ENCODE results near the gene EYA4. TPM values are rescaled to one million over a fixed set of nuclear protein-coding genes. Genes with fewer than 3 reads are reported as not detected.

EYA4 gene
- total RNA-seq, 2 experiments from 2014 or later: not detected

GRCh38 chr6:133571681-133572080 is 330.5 kb downstream of the EYA4 start:
- no peaks in the 10 kb centered on the region for H3K4me1 ChIP-seq (ENCODE audit: insufficient read depth, low read length)
- no peak overlapping the region for H3K27ac Mint-ChIP-seq

GRCh38 chr6:133577851-133578250 is 336.7 kb downstream of the EYA4 start:
- DNase-seq (no peak), ATAC-seq (ENCODE audit: poor library complexity) (no peak)
- Histone ChIP-seq H3K27ac (ENCODE audit: low read depth in 1 of 2, low read length in 2 of 2) (no peak overlapping the region), H3K27me3 (ENCODE audit: control insufficient read depth in 1 of 2, insufficient read depth in 2 of 2, low read length in 2 of 2) (no peaks in the 10 kb centered on the region), H3K4me1 (ENCODE audit: insufficient read depth, low read length) (no peaks in the 10 kb centered on the region), H3K4me3 (ENCODE audit: low read length) (no peak overlapping the region), H3K9me3 (ENCODE audit: control insufficient read depth in 1 of 2, insufficient read depth in 1 of 2, low read length in 2 of 2) (no peaks in the 10 kb centered on the region), H3K36me3 (ENCODE audit: insufficient read depth, low read length) (no peaks in the 10 kb centered on the region)
- Mint-ChIP-seq H3K36me3 (ENCODE audit: low read depth) (no peaks in the 10 kb centered on the region), H3K9me3 (no peaks in the 10 kb centered on the region), H3K4me1 (ENCODE audit: low read depth) (no peaks in the 10 kb centered on the region), H3K27me3 (peaks cover 12% of the 10 kb centered on the region), H3K27ac (no peak overlapping the region), H3K4me3 (no peak overlapping the region)
- CTCF ChIA-PET: no interaction called here
- POLR2A ChIA-PET: no interaction called here
- intact Hi-C loops (cut with DNase I, micrococcal nuclease): no loop called here
- TF ChIP-seq CTCF (IDR thresholded peaks at IDR 0.05): no peak

More at GRCh38 chr6:133571681-133572080, 330.5 kb downstream of the EYA4 start:
- Mint-ChIP-seq H3K36me3 (ENCODE audit: low read depth) (no peaks in the 10 kb centered on the region), H3K4me1 (ENCODE audit: low read depth) (peaks cover 11% of the 10 kb centered on the region), H3K27me3 (peaks cover 49% of the 10 kb centered on the region), H3K9me3 (no peaks in the 10 kb centered on the region), H3K4me3 (no peak overlapping the region)
- no peak overlapping the region for H3K27ac ChIP-seq (ENCODE audit: low read depth in 1 of 2, low read length in 2 of 2)
- H3K27me3 ChIP-seq (ENCODE audit: control insufficient read depth in 1 of 2, insufficient read depth in 2 of 2, low read length in 2 of 2): peaks cover 0 to 14% of the 10 kb centered on the region in 2 experiments
- no peak for DNase-seq
- no peaks in the 10 kb centered on the region for H3K9me3 ChIP-seq (ENCODE audit: control insufficient read depth in 1 of 2, insufficient read depth in 1 of 2, low read length in 2 of 2)
- ChIA-PET POLR2A (no interaction called here), CTCF (no interaction called here)
- no peaks in the 10 kb centered on the region for H3K36me3 ChIP-seq (ENCODE audit: insufficient read depth, low read length)
- no peak for TF ChIP-seq CTCF (IDR thresholded peaks at IDR 0.05)
- H3K4me3 ChIP-seq (ENCODE audit: low read length): no peak overlapping the region
- no peak for ATAC-seq (ENCODE audit: poor library complexity)
- intact Hi-C loops (cut with DNase I, micrococcal nuclease): no loop called here
